Activated CD8-positive, alpha-beta T cell treated with anti-CD3 and anti-CD28 coated beads for 36 hours (primary cell): ENCODE results near the gene C16orf89. TPM values are rescaled to one million over a fixed set of nuclear protein-coding genes. Genes with fewer than 3 reads are reported as not detected.
A peak's percentile ranks its signal among the peaks of the same experiment; 100 is the strongest.
"Not testable (repeated sequence)": the region's sequence is repeated elsewhere in the genome, so short reads cannot be mapped to it uniquely, and the experiment has no call there.

Source experiments
- ATAC-seq: fragments of 200-7000 bp; cut with Tn5 transposase; one replicate; pipeline ENCODE4 v1.10.0; 2021; ENCODE audit warnings: mild to moderate bottlenecking, moderate library complexity
- CTCF ChIA-PET: fragments of 350-600 bp; sonication (Branson Sonifier 250); formaldehyde crosslinking; loops from one replicate; lab custom pipeline; 2021; ENCODE audit warnings: antibody characterized with exemption; lab: Charles Lee
- POLR2A ChIA-PET: fragments of 350-600 bp; sonication (Branson Sonifier 250); formaldehyde crosslinking; loops from one replicate; lab custom pipeline; 2021; ENCODE audit warnings: antibody characterized with exemption; lab: Charles Lee
- DNase-seq: peaks from one replicate; pipeline ENCODE4 v3.0.0-alpha.2; 2020
- H3K27ac Mint-ChIP-seq: one replicate; pipeline ENCODE4 v1.8.0; 2021; ENCODE audit warnings: mild to moderate bottlenecking, mixed read lengths
- H3K27me3 Mint-ChIP-seq: one replicate; pipeline ENCODE4 v1.8.0; 2021; ENCODE audit warnings: mixed read lengths
- H3K36me3 Mint-ChIP-seq: one replicate; pipeline ENCODE4 v1.8.0; 2021; ENCODE audit warnings: low read depth, mixed read lengths
- H3K4me1 Mint-ChIP-seq: one replicate; pipeline ENCODE4 v1.8.0; 2021; ENCODE audit warnings: low read depth, mixed read lengths
- H3K4me3 Mint-ChIP-seq: one replicate; pipeline ENCODE4 v1.8.0; 2021; ENCODE audit warnings: mild to moderate bottlenecking, moderate library complexity, mixed read lengths
- H3K9me3 Mint-ChIP-seq: one replicate; pipeline ENCODE4 v1.8.0; 2021; ENCODE audit warnings: mixed read lengths
- intact Hi-C: fragments of 100-400 bp; cut with micrococcal nuclease; formaldehyde crosslinking; loops from one replicate; pipeline ENCODE4 v1.10.0; 2022
- total RNA-seq, 2 experiments: library from RNA; stranded (reverse); gene quantifications; one replicate each; pipeline ENCODE4 v1.2.3, GENCODE V29; 2021

Gene C16orf89
- total RNA-seq, 2 experiments from 2014 or later: not detected

DNA sequence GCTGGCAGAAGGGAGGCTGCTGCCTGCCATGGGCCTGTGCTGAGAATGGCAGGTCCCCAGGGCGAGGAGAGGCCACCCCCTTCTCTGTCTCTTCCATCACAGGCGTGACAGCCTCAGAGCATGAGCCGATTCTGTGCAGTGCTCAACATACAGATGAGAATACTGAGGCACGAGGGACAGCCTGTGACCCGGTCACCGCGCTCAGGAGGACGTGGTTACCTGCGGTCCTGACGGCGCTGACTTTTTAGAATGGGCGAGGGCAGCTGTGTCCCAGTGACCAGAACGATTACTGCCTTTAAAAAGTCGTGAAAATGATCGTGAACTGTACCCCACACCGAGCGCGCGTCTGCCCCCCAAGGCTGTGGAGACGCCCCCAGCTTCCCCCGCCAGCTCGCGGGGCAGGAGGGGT, 31.3 kb upstream of the C16orf89 start:
- peak; percentile 67 for DNase-seq
- ATAC-seq, H3K27me3 Mint-ChIP-seq, H3K36me3 Mint-ChIP-seq, POLR2A ChIA-PET, intact Hi-C loops, H3K9me3 Mint-ChIP-seq, CTCF ChIA-PET: not testable (repeated sequence)
- Mint-ChIP-seq H3K4me3 (peak overlapping the region; percentile 88), H3K4me1 (peaks cover 23% of the 10 kb centered on the region), H3K27ac (peak overlapping the region; percentile 89)

DNA sequence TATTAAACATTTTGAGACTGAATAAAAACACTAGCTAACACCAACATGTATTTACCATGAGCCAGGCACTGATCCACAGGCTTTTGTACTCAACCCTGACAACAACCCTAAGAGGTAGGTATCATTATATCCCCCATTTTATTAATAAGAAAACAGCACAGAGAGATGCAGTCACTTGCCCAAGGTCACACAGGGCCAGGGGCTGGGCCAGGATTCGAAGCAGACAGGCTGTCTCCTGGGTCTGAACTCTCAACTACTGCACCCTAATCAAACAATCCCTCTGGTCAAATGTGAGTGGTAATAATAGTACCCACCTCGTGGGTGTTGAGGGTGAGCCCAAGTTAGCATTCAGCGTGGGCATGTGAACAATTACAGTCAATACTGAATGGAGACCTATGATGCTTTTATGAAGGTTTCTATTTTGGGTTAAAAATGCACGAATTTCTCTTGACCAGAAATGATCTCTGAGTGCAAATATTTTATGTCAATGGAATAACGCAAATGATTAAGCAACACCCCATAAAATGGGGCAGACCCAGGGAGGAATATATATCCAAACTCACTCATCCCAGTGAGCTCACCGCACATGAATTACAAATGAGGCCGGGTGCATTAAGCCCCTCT, 30.8 kb upstream of the C16orf89 start:
- peak overlapping the region; percentile 89 for H3K27ac Mint-ChIP-seq
- POLR2A ChIA-PET, H3K9me3 Mint-ChIP-seq: not testable (repeated sequence)

GRCh38 chr16:5095145-5095830, 29.5 kb upstream of the C16orf89 start:
- Mint-ChIP-seq H3K27ac (peak overlapping the region; percentile 30), H3K36me3 (peaks cover 13% of the 10 kb centered on the region), H3K4me1 (peaks cover 25% of the 10 kb centered on the region)
- peak; percentile 34 for DNase-seq
- CTCF ChIA-PET: interaction anchor here (1.0 kb wide), 1 partner anchor 39 kb away, joined by 3 read pairs; no protein-coding TSS in a partner anchor
- POLR2A ChIA-PET, H3K9me3 Mint-ChIP-seq, intact Hi-C loops, H3K27me3 Mint-ChIP-seq, H3K4me3 Mint-ChIP-seq, ATAC-seq: not testable (repeated sequence)

More for the DNA sequence above, 30.8 kb upstream of the C16orf89 start:
- intact Hi-C loops, ATAC-seq, H3K27me3 Mint-ChIP-seq, H3K36me3 Mint-ChIP-seq, CTCF ChIA-PET: not testable (repeated sequence)
- H3K4me1 Mint-ChIP-seq: peaks cover 25% of the 10 kb centered on the region
- peak overlapping the region; percentile 88 for H3K4me3 Mint-ChIP-seq
- peak; percentile 12 for DNase-seq

DNA sequence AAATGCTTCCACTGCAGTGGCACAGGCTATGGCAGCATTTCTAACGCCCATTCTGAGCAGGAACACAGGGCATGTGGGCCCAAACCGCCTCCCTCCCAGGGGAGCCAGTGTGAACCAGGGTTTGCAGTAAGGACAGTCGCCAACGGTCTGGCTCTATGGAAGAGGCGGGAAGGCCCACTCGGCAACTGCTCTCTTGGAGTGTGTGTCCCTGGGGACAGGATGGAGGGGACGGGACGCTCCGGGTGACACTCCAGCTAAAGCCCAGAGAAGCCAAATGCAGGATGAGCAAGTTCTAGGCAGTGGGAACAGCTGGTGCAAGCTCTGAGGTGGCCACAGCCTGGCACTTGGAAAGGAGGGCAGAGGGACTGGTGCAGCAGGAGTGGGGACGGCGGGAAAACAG, 28.0 kb upstream of the C16orf89 start:
- Mint-ChIP-seq H3K36me3 (peaks cover 16% of the 10 kb centered on the region), H3K4me1 (peaks cover 23% of the 10 kb centered on the region)
- H3K4me3 Mint-ChIP-seq, ATAC-seq, H3K27ac Mint-ChIP-seq, H3K9me3 Mint-ChIP-seq, DNase-seq, intact Hi-C loops, H3K27me3 Mint-ChIP-seq, POLR2A ChIA-PET: not testable (repeated sequence)
- CTCF ChIA-PET: interaction anchor here (2.3 kb wide), 1 partner anchor 37 kb away, joined by 11 read pairs; no protein-coding TSS in a partner anchor

- intact Hi-C loops, H3K27ac Mint-ChIP-seq, H3K27me3 Mint-ChIP-seq, H3K9me3 Mint-ChIP-seq, H3K4me3 Mint-ChIP-seq, ATAC-seq, DNase-seq: not testable (repeated sequence)
- ChIA-PET POLR2A (interaction anchor here (1.2 kb wide), 1 partner anchor 22 kb away, joined by 3 read pairs; the partner anchor contains the start of gene ALG1), CTCF (interaction anchor here (0.8 to 2.3 kb wide), 3 partner anchors 14 to 37 kb away, joined by 3 to 11 read pairs (median 8); no protein-coding TSS in a partner anchor)
- peaks cover 18% of the 10 kb centered on the region for H3K36me3 Mint-ChIP-seq
- H3K4me1 Mint-ChIP-seq: peaks cover 21% of the 10 kb centered on the region
Observed at GRCh38 chr16:5093081-5093480, 27.3 kb upstream of the C16orf89 start.

DNA sequence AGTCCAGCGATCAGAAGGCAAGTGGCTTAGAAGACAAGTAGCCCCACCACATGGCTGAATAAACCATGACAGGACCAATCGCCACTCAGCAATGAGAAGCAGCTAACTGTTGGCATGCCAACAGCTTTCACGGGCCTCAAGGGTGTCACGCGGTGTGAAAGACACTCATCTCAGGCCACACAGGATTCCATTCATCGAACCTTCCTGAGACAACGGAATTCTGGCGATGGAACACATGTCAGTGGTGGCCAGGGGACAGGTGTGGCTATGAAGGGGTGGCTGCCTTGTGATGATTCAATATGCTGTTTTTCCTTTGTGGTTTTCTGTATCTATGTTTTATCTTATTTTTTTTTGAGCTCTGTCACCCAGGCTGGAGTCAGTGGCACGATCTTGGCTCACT, 24.8 kb upstream of the C16orf89 start:
- H3K27me3 Mint-ChIP-seq, H3K4me3 Mint-ChIP-seq, ATAC-seq, CTCF ChIA-PET, H3K9me3 Mint-ChIP-seq, DNase-seq, POLR2A ChIA-PET, intact Hi-C loops, H3K27ac Mint-ChIP-seq: not testable (repeated sequence)
- Mint-ChIP-seq H3K4me1 (peaks cover 12% of the 10 kb centered on the region), H3K36me3 (peaks cover 23% of the 10 kb centered on the region)

GRCh38 chr16:5089911-5090555, 24.3 kb upstream of the C16orf89 start:
- H3K9me3 Mint-ChIP-seq, H3K27ac Mint-ChIP-seq, POLR2A ChIA-PET, DNase-seq, H3K4me3 Mint-ChIP-seq, ATAC-seq, H3K4me1 Mint-ChIP-seq, intact Hi-C loops, H3K27me3 Mint-ChIP-seq: not testable (repeated sequence)
- peaks cover 27% of the 10 kb centered on the region for H3K36me3 Mint-ChIP-seq
- CTCF ChIA-PET: interaction anchor here (1.9 kb wide), 1 partner anchor 34 kb away, joined by 4 read pairs; no protein-coding TSS in a partner anchor

GRCh38 chr16:5088936-5089335, 23.2 kb upstream of the C16orf89 start:
- intact Hi-C loops: not testable (repeated sequence)

DNA sequence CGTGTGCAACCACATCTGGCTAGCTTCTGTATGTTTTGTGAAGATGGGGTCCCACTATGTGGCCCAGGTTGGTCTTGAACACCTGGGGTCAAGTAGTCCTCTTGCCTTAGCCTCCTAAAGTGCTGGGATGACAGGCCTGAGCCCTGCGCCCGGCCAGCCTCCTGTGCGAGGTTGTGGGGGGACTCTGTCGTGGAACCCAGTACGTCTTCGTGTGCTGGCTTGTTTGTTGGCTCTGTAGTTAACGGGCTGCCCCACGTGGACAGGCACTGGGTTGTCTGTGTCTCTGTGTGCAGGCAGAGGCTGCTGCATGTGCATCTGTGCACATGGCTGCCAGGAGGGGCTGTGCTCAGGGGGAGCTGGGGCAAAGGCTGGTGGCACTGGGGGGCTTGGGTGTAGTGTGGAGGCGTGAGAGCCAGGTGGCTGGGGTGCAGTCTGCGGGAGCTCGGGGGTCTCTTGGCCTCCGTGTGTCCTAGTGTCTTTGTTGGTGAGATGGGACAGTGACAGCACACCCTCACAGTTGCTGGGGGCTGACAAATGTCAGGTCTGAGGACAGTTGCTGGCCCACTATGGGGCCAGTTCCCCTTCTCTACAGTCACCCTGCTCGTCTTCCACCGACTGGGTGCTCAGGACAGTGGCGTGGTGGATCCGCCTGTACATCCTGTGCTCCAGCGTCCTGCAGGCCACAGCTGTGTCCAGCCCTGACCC, 22.5 kb upstream of the C16orf89 start:
- H3K9me3 Mint-ChIP-seq, POLR2A ChIA-PET, DNase-seq, H3K4me1 Mint-ChIP-seq, H3K27me3 Mint-ChIP-seq, H3K27ac Mint-ChIP-seq, intact Hi-C loops, ATAC-seq, H3K4me3 Mint-ChIP-seq: not testable (repeated sequence)
- CTCF ChIA-PET: interaction anchor here (1.8 to 1.9 kb wide), 2 partner anchors 12 to 32 kb away, joined by 4 to 5 read pairs; no protein-coding TSS in a partner anchor
- peaks cover 35% of the 10 kb centered on the region for H3K36me3 Mint-ChIP-seq

More at GRCh38 chr16:5088936-5089335, 23.2 kb upstream of the C16orf89 start:
- H3K9me3 Mint-ChIP-seq, DNase-seq, H3K27ac Mint-ChIP-seq, POLR2A ChIA-PET, H3K4me3 Mint-ChIP-seq, H3K4me1 Mint-ChIP-seq, ATAC-seq, H3K27me3 Mint-ChIP-seq: not testable (repeated sequence)
- peaks cover 35% of the 10 kb centered on the region for H3K36me3 Mint-ChIP-seq
- CTCF ChIA-PET: interaction anchor here (1.8 to 1.9 kb wide), 2 partner anchors 13 to 33 kb away, joined by 4 to 5 read pairs; no protein-coding TSS in a partner anchor

DNA sequence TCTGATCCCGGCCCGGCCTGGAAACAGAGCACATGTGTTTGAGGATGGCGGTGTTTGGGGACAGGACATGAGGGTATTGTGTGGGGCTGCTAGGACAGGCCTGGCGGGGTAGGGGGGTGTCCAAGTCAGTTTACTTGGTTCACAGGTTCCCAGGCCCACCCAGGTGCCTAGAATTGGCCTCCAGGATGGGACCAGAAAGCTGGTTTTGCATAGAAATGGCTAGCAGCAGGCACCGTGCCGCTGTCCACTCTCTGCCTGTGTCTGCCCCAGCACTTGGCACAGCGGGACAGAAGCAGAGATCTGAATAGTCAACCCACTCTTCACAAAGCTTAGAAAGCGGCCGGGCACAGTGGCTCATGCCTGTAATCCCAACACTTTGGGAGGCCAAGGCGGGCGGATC, 20.0 kb upstream of the C16orf89 start:
- ATAC-seq: not testable (repeated sequence)
- POLR2A ChIA-PET: interaction anchor here (1.4 kb wide), 1 partner anchor 13 kb away, joined by 3 read pairs; no protein-coding TSS in a partner anchor
- H3K36me3 Mint-ChIP-seq: peaks cover 28% of the 10 kb centered on the region

More for the DNA sequence above, 20.0 kb upstream of the C16orf89 start:
- H3K4me1 Mint-ChIP-seq, H3K27ac Mint-ChIP-seq, DNase-seq, H3K9me3 Mint-ChIP-seq, H3K4me3 Mint-ChIP-seq, H3K27me3 Mint-ChIP-seq, intact Hi-C loops: not testable (repeated sequence)
- CTCF ChIA-PET: interaction anchor here (1.0 to 3.3 kb wide), 2 partner anchors 11 to 29 kb away, joined by 4 to 29 read pairs; no protein-coding TSS in a partner anchor
